H9 (cell line): ENCODE data around the gene MMP14. TPM values are rescaled to one million over a fixed set of nuclear protein-coding genes. Genes with fewer than 3 reads are reported as not detected.

Source experiments
- DNase-seq: peaks from one replicate; pipeline ENCODE4 v3.0.0-alpha.2; 2017
- H2AFZ ChIP-seq: one replicate; pipeline ENCODE4 v1.6.1; 2013; ENCODE audit warnings: mild to moderate bottlenecking, low read length, control low read depth, moderate library complexity
- H2AK5ac ChIP-seq: 2 replicates; pipeline ENCODE4 v1.6.1; 2013; ENCODE audit warnings: low read length, control low read depth, mixed read lengths; ENCODE audit not compliant: insufficient read length
- H2BK120ac ChIP-seq: one replicate; pipeline ENCODE4 v1.6.1; 2013; ENCODE audit warnings: low read depth, mild to moderate bottlenecking, low read length, control low read depth, inconsistent platforms; ENCODE audit not compliant: poor library complexity, severe bottlenecking
- H2BK12ac ChIP-seq: 2 replicates; pipeline ENCODE4 v1.6.1; 2013; ENCODE audit warnings: low read length, control low read depth, mixed read lengths, low read depth; ENCODE audit not compliant: insufficient read length
- H2BK15ac ChIP-seq: 2 replicates; pipeline ENCODE4 v1.6.1; 2013; ENCODE audit warnings: low read depth, low read length, control low read depth
- H2BK20ac ChIP-seq: one replicate; pipeline ENCODE4 v1.6.1; 2013; ENCODE audit warnings: low read depth, mild to moderate bottlenecking, low read length, control low read depth, inconsistent platforms; ENCODE audit not compliant: poor library complexity, severe bottlenecking
- H2BK5ac ChIP-seq: 2 replicates; pipeline ENCODE4 v1.6.1; 2013; ENCODE audit warnings: low read length, control low read depth, mixed read lengths; ENCODE audit not compliant: insufficient read length
- H3K14ac ChIP-seq: 2 replicates; pipeline ENCODE4 v1.6.1; 2013; ENCODE audit warnings: low read length, control low read depth; ENCODE audit not compliant: insufficient read depth
- H3K18ac ChIP-seq: 2 replicates; pipeline ENCODE4 v1.6.1; 2013; ENCODE audit warnings: low read depth, mild to moderate bottlenecking, mixed read lengths, low read length, control low read depth; ENCODE audit not compliant: insufficient read length
- H3K23ac ChIP-seq: 2 replicates; pipeline ENCODE4 v1.6.1; 2013; ENCODE audit warnings: low read length, control low read depth, mixed read lengths, low read depth; ENCODE audit not compliant: insufficient read length
- H3K23me2 ChIP-seq: 2 replicates; pipeline ENCODE4 v1.6.1; 2013; ENCODE audit warnings: low read depth, mild to moderate bottlenecking, mixed read lengths, low read length, control low read depth; ENCODE audit not compliant: insufficient read length, poor library complexity, severe bottlenecking
- H3K27ac ChIP-seq: 2 replicates; pipeline ENCODE4 v1.5.1; 2013; ENCODE audit warnings: low read length, control low read depth, mixed read lengths, low read depth; ENCODE audit not compliant: insufficient read length
- H3K27me3 ChIP-seq: 2 replicates; pipeline ENCODE4 v1.6.1; 2013; ENCODE audit warnings: low read length, control low read depth, inconsistent platforms; ENCODE audit not compliant: insufficient read depth
- H3K4ac ChIP-seq: 2 replicates; pipeline ENCODE4 v1.6.1; 2013; ENCODE audit warnings: low read depth, mild to moderate bottlenecking, control low read depth, inconsistent platforms, low read length, moderate library complexity
- H3K4me1 ChIP-seq: 2 replicates; pipeline ENCODE4 v1.6.1; 2013; ENCODE audit warnings: low read length, control low read depth, inconsistent platforms; ENCODE audit not compliant: insufficient read depth
- H3K4me2 ChIP-seq: 2 replicates; pipeline ENCODE4 v1.6.1; 2013; ENCODE audit warnings: low read length, control low read depth, mixed read lengths; ENCODE audit not compliant: insufficient read length, insufficient read depth
- H3K56ac ChIP-seq: 2 replicates; pipeline ENCODE4 v1.6.1; 2013; ENCODE audit warnings: low read depth, mild to moderate bottlenecking, mixed read lengths, low read length, control low read depth; ENCODE audit not compliant: insufficient read length
- H3K79me1 ChIP-seq: 2 replicates; pipeline ENCODE4 v1.6.1; 2013; ENCODE audit warnings: low read depth, mild to moderate bottlenecking, moderate library complexity, low read length, control low read depth, inconsistent platforms; ENCODE audit not compliant: insufficient read depth, poor library complexity, severe bottlenecking
- H3K79me2 ChIP-seq: 2 replicates; pipeline ENCODE4 v1.6.1; 2013; ENCODE audit warnings: low read length, control low read depth, inconsistent platforms; ENCODE audit not compliant: insufficient read depth
- H3K9ac ChIP-seq: 2 replicates; pipeline ENCODE4 v1.6.1; 2013; ENCODE audit warnings: low read length, control low read depth, mixed read lengths; ENCODE audit not compliant: insufficient read length; ENCODE audit errors: extremely low read depth
- H3K9me3 ChIP-seq: one replicate; pipeline ENCODE4 v1.6.1; 2013; ENCODE audit warnings: low read depth, low read length, inconsistent platforms; ENCODE audit not compliant: control insufficient read depth
- H3T11ph ChIP-seq: one replicate; pipeline ENCODE4 v1.6.1; 2013; ENCODE audit warnings: mild to moderate bottlenecking, low read length, control low read depth, inconsistent platforms
- H4K20me1 ChIP-seq: one replicate; pipeline ENCODE4 v1.6.1; 2013; ENCODE audit not compliant: control insufficient read depth, insufficient read length, insufficient read depth
- H4K5ac ChIP-seq: 2 replicates; pipeline ENCODE4 v1.6.1; 2013; ENCODE audit warnings: low read depth, mild to moderate bottlenecking, mixed read lengths, low read length, control low read depth; ENCODE audit not compliant: insufficient read length
- H4K8ac ChIP-seq: replicated peaks from 2 replicates; pipeline ENCODE4 v1.6.1; 2013; ENCODE audit warnings: low read length, control low read depth, mixed read lengths, low read depth; ENCODE audit not compliant: insufficient read length
- H4K91ac ChIP-seq: 2 replicates; pipeline ENCODE4 v1.6.1; 2013; ENCODE audit warnings: low read depth, mild to moderate bottlenecking, moderate library complexity, mixed read lengths, low read length, control low read depth; ENCODE audit not compliant: insufficient read length
- H3K27ac Mint-ChIP-seq, 3 experiments: 2 replicates in 2 of 3; 3 replicates in 1 of 3; pipeline ENCODE4 v1.8.0; 2020 to 2021; ENCODE audit warnings: mixed read lengths in 3 of 3, mild to moderate bottlenecking in 1 of 3, moderate library complexity in 1 of 3
- H3K27me3 Mint-ChIP-seq: 2 replicates; pipeline ENCODE4 v1.8.0; 2021; ENCODE audit warnings: low read depth, mild to moderate bottlenecking, moderate library complexity, mixed read lengths
- H3K36me3 Mint-ChIP-seq, 3 experiments: 2 replicates in 2 of 3; 3 replicates in 1 of 3; pipeline ENCODE4 v1.8.0; 2020 to 2021; ENCODE audit warnings: low read depth in 3 of 3, mixed read lengths in 3 of 3; ENCODE audit not compliant: insufficient read depth in 1 of 3
- H3K4me1 Mint-ChIP-seq, 2 experiments: 2 replicates each; pipeline ENCODE4 v1.8.0; 2020; ENCODE audit warnings: mixed read lengths in 2 of 2
- H3K4me3 Mint-ChIP-seq, 2 experiments: 2 replicates in 1 of 2; 3 replicates in 1 of 2; pipeline ENCODE4 v1.8.0; 2020 to 2021; ENCODE audit warnings: mild to moderate bottlenecking in 2 of 2, mixed read lengths in 2 of 2, moderate library complexity in 1 of 2
- H3K9me3 Mint-ChIP-seq, 2 experiments: 2 replicates in 1 of 2; 3 replicates in 1 of 2; pipeline ENCODE4 v1.8.0; 2020; ENCODE audit warnings: mild to moderate bottlenecking in 2 of 2, mixed read lengths in 2 of 2, moderate library complexity in 1 of 2
- CTCF ChIP-seq: fragments of 200-600 bp; sonication (generic); conservative IDR thresholded peaks from 3 replicates; pipeline ENCODE4 v1.8.0; 2021; ENCODE audit warnings: antibody characterized with exemption, mild to moderate bottlenecking
- WGBS: extraction: QIAGEN DNeasy Blood & Tissue Kit; methylation state at CpG from one replicate; pipeline ENCODE4 v1.1.7; 2013; ENCODE audit warnings: missing lambda C conversion rate, low lambda C conversion rate, mixed read lengths; ENCODE audit not compliant: insufficient read length; ENCODE audit errors: extremely low coverage; 5-methylcytosine and 5-hydroxymethylcytosine counted together
- total RNA-seq: library from RNA; stranded (reverse); gene quantifications from 2 replicates; pipeline ENCODE4 v1.2.1, GENCODE V29; 2021

The MMP14 gene
- total RNA-seq, 1 experiment from 2014 or later, result 56.5 TPM

- Mint-ChIP-seq H3K9me3 (no peaks in the 10 kb centered on the region; a peak in 1 of 5 replicates), H3K27ac (no peak overlapping the region), H3K27me3 (no peaks in the 10 kb centered on the region), H3K4me1 (peaks cover 33 to 40% of the 10 kb centered on the region in 2 experiments), H3K36me3 (no peaks in the 10 kb centered on the region), H3K4me3 (no peak overlapping the region)
- H2BK15ac ChIP-seq, result no peak overlapping the region
- H3K27ac ChIP-seq, result no peak overlapping the region
- H3K9me3 ChIP-seq, result no peaks in the 10 kb centered on the region
- H3K4me1 ChIP-seq, result peaks cover 11% of the 10 kb centered on the region; the same call in 1 of the 2 replicates
- H2BK5ac ChIP-seq, result no peak overlapping the region
- H2BK120ac ChIP-seq, result no peak overlapping the region
- no peaks in the 10 kb centered on the region for H3K27me3 ChIP-seq
- no peak overlapping the region for H3K4ac ChIP-seq
- no peak overlapping the region for H4K91ac ChIP-seq
- H3K79me2 ChIP-seq, result no peaks in the 10 kb centered on the region
- H3K4me2 ChIP-seq, result no peak overlapping the region
- no peak overlapping the region for H3K14ac ChIP-seq
- WGBS, result no CpG with 5 or more reads among the region's 7 CpGs
- H4K8ac ChIP-seq, result no peak overlapping the region
- no peaks in the 10 kb centered on the region for H3K23me2 ChIP-seq
- H2AFZ ChIP-seq, result no peak overlapping the region
- no peaks in the 10 kb centered on the region for H3K79me1 ChIP-seq
- TF ChIP-seq CTCF, result no peak
- H3K18ac ChIP-seq, result no peak overlapping the region
- DNase-seq, result no peak
- no peak overlapping the region for H2AK5ac ChIP-seq
- H4K5ac ChIP-seq, result no peak overlapping the region
- no peaks in the 10 kb centered on the region for H4K20me1 ChIP-seq
- H3K23ac ChIP-seq, result no peak overlapping the region
- no peak overlapping the region for H3K56ac ChIP-seq
- no peak overlapping the region for H3K9ac ChIP-seq
- no peak overlapping the region for H3T11ph ChIP-seq
- H2BK12ac ChIP-seq, result no peak overlapping the region
- no peak overlapping the region for H2BK20ac ChIP-seq
Observed at GRCh38 chr14:22814373-22814772, 22.0 kb upstream of the MMP14 start.
